Ishikawa (cell line): Measurements from ENCODE around the gene ST3GAL6.

Experiments
- CEBPB ChIP-seq: IDR thresholded peaks from 2 replicates; pipeline ENCODE4 v1.6.1; 2012
- CREB1 ChIP-seq: IDR thresholded peaks from 2 replicates; pipeline ENCODE4 v1.6.1; 2012; ENCODE audit warnings: low read depth
- EGR1 ChIP-seq: IDR thresholded peaks from 2 replicates; pipeline ENCODE4 v1.6.1; 2012
- EP300 ChIP-seq: IDR thresholded peaks from 2 replicates; pipeline ENCODE4 v1.6.1; 2012; ENCODE audit warnings: borderline replicate concordance
- FOXM1 ChIP-seq: IDR thresholded peaks from 2 replicates; pipeline ENCODE4 v1.6.1; 2012; ENCODE audit warnings: low read depth, borderline replicate concordance
- NFIC ChIP-seq: IDR thresholded peaks from 2 replicates; pipeline ENCODE4 v1.6.1; 2012
- RAD21 ChIP-seq: IDR thresholded peaks from 2 replicates; pipeline ENCODE4 v1.6.1; 2012; ENCODE audit warnings: low read depth
- TCF12 ChIP-seq: IDR thresholded peaks from 2 replicates; pipeline ENCODE4 v1.6.1; 2012; ENCODE audit warnings: low read depth
- TEAD4 ChIP-seq: IDR thresholded peaks from 2 replicates; pipeline ENCODE4 v1.6.1; 2012
- YY1 ChIP-seq: IDR thresholded peaks from 2 replicates; pipeline ENCODE4 v1.6.1; 2012; ENCODE audit warnings: low read depth
- ZBTB7A ChIP-seq: IDR thresholded peaks from 2 replicates; pipeline ENCODE4 v1.6.1; 2012; ENCODE audit warnings: low read depth
- TF ChIP-seq, protein P1 (sequence below): IDR thresholded peaks from 2 replicates; pipeline ENCODE4 v1.6.1; 2012
- TF ChIP-seq, protein P2 (sequence below): IDR thresholded peaks from 2 replicates; pipeline ENCODE4 v1.6.1; 2012; ENCODE audit warnings: low read depth, mild to moderate bottlenecking
- TF ChIP-seq, protein P3 (sequence below): IDR thresholded peaks from 2 replicates; pipeline ENCODE4 v1.6.1; 2012

Gene ST3GAL6, protein sequence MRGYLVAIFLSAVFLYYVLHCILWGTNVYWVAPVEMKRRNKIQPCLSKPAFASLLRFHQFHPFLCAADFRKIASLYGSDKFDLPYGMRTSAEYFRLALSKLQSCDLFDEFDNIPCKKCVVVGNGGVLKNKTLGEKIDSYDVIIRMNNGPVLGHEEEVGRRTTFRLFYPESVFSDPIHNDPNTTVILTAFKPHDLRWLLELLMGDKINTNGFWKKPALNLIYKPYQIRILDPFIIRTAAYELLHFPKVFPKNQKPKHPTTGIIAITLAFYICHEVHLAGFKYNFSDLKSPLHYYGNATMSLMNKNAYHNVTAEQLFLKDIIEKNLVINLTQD

DNA sequence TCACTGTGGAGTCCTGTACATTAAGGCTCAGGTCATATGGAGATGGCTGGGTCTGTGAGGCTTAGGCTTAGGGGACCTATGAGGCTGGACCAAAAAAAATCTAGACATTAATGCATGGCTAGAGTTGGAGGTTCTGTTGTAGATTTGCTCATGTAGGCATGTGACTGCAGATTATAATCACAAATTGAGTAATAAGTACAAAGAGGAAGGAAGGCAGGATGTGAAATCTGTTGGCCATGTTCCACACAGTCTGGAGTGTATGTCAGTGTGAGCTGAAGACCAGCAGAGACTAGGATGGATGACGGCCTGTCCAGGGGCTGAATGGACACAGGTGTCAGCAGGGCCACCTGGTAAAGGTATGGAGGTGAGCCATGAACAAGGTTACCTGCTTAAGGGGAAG, at the start of gene ST3GAL6:
ST3GAL6 (plus strand) TSS at position 265 of the 400 bp plus-strand sequence. CDS start 5,101 bp downstream, outside the sequence.
- TF ChIP-seq YY1, result no peak
- no peak for TF ChIP-seq ZBTB7A
- TF ChIP-seq, protein P1, sequence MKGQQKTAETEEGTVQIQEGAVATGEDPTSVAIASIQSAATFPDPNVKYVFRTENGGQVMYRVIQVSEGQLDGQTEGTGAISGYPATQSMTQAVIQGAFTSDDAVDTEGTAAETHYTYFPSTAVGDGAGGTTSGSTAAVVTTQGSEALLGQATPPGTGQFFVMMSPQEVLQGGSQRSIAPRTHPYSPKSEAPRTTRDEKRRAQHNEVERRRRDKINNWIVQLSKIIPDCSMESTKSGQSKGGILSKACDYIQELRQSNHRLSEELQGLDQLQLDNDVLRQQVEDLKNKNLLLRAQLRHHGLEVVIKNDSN, result no peak
- no peak for TF ChIP-seq EGR1

DNA sequence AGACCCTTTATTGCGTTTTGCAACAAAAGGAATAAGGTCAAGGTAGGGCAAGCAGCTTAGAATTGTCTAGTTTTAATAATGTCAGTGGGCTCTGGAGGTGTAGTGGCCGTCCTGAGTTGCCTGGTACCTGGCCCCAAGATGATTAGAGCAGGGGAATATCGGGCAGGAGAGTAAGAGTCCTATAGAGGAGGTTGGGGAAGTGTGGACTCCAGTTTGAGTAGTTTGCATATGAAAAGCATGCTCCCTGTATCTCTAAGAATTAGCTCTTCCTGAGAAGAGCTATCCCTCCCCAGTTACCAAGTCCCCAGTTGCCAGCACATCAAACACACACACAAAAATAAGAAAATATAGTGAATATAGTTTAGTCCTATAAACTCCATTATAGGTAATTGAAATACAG, 49.2 kb upstream of the ST3GAL6 start:
- TF ChIP-seq, protein P2, sequence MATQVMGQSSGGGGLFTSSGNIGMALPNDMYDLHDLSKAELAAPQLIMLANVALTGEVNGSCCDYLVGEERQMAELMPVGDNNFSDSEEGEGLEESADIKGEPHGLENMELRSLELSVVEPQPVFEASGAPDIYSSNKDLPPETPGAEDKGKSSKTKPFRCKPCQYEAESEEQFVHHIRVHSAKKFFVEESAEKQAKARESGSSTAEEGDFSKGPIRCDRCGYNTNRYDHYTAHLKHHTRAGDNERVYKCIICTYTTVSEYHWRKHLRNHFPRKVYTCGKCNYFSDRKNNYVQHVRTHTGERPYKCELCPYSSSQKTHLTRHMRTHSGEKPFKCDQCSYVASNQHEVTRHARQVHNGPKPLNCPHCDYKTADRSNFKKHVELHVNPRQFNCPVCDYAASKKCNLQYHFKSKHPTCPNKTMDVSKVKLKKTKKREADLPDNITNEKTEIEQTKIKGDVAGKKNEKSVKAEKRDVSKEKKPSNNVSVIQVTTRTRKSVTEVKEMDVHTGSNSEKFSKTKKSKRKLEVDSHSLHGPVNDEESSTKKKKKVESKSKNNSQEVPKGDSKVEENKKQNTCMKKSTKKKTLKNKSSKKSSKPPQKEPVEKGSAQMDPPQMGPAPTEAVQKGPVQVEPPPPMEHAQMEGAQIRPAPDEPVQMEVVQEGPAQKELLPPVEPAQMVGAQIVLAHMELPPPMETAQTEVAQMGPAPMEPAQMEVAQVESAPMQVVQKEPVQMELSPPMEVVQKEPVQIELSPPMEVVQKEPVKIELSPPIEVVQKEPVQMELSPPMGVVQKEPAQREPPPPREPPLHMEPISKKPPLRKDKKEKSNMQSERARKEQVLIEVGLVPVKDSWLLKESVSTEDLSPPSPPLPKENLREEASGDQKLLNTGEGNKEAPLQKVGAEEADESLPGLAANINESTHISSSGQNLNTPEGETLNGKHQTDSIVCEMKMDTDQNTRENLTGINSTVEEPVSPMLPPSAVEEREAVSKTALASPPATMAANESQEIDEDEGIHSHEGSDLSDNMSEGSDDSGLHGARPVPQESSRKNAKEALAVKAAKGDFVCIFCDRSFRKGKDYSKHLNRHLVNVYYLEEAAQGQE, result no peak
- TF ChIP-seq CREB1 (no peak), RAD21 (no peak)

DNA sequence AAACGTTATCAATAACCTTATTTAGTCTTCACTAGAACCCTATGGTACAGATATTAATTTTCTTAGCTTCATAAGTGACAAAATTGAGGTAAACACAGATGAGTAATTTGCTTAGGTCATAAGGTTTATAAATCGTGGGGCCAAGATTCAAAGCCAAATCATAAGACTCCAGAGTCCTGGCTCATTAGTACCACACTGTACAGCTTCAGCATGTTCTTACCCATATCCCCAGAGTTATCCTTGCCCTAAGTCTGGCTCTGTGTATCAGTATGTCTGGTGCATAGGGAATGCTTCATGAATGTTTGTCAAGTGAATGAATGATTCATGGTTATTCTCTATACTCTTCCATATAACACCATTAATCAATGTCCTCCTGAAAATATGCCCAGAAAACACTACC, 45.6 kb upstream of the ST3GAL6 start:
- TF ChIP-seq TCF12, result no peak
- no peak for TF ChIP-seq EGR1
- TF ChIP-seq, protein P2, result no peak

DNA sequence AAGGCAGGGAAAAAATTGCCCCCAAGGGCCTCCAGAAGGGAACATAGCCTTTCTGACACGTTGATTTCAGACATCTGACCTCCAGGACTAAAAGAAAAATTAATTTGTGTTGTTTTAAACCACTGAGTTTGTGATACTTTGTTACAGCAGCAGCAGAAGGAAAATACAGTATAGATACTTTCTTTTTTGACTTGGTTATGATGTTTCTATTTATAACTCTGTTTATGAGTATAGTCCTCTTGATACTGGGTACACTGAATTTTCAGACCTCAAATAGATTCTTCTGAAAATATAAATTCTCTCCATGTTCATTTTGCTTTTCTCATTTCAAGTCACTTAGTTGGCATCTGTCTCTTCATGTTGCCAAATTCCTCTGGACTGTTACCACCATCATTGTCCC, 44.4 kb upstream of the ST3GAL6 start:
- TF ChIP-seq, protein P1, result no peak
- TF ChIP-seq TCF12 (no peak), CEBPB (no peak), RAD21 (no peak), EP300 (no peak), TEAD4 (no peak), YY1 (no peak), CREB1 (no peak), FOXM1 (no peak)
- TF ChIP-seq, protein P2, result no peak

DNA sequence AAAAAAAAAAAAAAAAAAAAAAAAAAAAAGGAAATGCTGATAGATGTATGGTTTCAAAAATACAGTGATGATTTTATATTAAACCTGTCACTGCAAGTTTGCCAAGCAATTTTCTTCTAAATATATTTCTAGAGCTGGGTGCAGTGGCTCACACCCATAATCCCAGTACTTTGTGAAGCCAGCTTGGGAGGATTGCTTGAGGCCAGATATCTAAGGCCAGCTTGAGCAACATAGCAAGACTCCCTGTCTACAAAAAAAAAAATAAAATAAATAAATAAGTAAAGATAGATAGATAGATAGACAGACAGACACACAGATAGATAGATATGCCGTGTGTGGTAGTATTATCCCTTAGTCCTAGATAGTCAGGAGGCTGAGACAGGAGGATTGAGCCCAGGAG, 41.4 kb upstream of the ST3GAL6 start:
- TF ChIP-seq FOXM1 (no peak), CEBPB (no peak), TEAD4 (no peak), CREB1 (no peak), TCF12 (no peak), ZBTB7A (no peak), YY1 (no peak), NFIC (no peak)
- TF ChIP-seq, protein P3, sequence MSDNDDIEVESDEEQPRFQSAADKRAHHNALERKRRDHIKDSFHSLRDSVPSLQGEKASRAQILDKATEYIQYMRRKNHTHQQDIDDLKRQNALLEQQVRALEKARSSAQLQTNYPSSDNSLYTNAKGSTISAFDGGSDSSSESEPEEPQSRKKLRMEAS, result no peak
- TF ChIP-seq, protein P2, result no peak
- TF ChIP-seq, protein P1, result no peak
